DMS79 (cell line): ENCODE results near the gene SHC3.

ENCODE experiments used
- DNase-seq: peaks from one replicate; lab custom pipeline; 2025; lab: John Stamatoyannopoulos, UW

Gene SHC3

DNA sequence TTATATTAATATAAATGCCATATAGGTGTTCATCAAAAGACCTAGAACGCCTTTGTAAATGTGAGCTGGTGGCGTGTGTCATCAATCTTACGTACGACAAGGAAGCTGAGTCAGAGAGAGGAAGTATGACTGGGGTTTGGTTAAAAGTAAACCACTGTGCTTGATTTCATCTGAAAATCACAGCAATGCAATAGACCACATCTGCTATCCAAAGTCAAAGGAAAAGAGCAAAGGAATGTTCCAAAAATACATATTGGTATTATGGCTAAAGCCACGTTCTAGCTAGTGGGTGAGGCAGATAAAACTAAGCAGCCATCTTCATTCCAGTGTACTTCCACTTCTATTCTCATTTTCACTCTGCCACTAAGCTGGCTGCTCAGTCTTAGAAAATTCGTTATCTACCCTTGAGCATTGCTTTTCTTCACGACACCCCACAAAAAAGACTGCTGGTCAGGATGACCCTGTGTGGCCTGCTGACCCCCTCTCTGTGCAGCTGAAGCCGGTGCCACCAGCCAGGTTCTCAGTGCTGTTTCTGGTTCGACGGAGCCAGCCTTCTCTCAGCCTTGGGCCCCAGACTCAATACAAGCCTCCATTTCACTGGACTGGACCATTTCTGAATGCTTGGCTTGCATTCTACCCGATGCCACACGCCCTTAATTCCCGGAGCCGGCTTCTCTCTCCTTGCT lies 23.8 kb downstream of the SHC3 start:
- no peak for DNase-seq

DNA sequence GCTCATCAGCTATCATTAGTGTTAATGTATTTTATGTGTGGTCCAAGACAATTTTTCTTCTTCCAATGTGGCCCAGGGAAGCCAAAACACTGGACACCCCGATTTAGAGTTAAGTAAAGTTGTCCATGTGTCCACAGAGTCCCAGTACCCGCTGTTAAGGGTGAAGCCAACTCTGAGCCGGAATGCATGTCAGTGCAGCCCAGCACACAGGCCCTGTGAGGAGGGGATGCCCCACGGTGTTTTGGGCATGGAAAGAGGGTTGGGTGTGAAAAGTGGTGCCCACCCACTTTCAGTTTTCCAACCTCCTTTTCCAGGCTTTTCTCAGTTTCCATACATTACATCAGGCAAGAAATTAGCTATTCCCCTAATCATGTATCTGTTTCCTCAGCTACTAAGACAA lies 24.4 kb downstream of the SHC3 start:
- DNase-seq: no peak

DNA sequence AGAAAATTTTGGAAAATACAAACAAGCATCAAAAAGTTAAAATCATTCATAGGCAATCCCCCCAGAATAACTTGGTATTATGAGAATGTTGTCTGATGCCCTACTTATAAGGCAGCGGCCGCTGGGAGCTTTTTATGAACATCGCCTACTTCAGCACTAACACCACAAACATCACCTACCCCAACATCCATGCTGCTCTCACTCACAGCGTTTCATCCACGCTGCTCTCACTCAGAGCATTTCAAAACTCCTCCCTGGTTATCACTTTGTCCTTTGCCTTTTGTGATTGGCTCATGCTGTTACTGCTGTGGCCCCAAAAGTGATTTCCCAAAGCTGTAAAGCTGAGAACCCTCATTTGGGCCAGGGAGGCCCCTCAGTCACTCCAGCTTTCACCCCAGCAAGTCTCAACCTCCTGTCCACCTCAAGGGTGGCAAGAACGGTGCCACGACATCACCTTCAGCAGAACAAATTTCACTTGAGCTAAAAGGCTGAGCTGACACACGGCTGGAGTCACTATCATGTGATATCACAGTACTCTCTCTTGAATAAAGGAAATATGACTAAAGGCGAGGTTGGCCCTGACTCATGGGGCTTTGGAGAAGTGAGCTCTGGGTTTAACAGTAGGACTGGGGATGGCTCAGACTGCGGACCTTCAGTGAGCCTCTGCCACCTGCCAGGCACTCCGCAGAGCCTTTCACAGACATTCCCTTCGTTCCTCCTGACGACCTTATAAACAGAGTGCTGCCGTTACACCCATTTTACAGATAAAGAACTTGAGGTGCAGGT lies 25.2 kb downstream of the SHC3 start:
- no peak for DNase-seq

DNA sequence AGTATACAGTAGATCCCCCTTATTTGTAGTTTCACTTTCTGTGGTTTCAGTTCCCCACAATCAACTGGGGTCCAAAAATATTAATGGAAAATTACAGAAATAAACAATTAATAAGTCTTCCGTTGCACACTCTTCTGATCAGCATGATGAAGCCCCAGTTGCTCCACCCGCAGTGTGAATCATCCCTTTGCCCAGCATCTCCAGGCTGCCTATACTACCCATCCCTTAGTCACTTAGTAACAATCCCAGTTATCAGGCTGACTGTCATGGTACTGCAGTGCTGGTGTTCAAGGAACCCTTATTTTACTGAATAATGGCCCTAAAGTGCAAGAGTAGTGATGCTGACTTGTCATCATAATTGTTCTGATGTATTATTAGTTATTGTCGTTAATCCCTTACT lies 28.9 kb downstream of the SHC3 start:
- DNase-seq: no peak

DNA sequence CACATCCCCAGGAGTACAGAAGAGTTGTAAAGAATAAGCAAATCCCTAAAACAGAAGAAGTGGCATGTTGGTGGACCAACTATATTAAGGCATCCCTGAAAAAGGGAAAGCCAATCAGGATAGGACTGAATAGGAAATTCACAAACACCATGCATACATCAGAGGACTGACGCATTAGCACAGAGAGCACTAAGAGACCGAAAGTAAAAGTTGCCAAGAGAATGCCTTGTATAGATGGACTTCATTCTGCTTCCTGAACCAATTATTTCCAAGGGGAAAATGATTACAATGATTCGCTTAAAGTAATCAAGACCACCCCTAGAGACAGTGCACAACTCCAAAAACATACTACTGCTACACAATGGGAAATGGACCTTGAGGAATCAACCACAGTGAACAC lies 33.5 kb downstream of the SHC3 start:
- no peak for DNase-seq

DNA sequence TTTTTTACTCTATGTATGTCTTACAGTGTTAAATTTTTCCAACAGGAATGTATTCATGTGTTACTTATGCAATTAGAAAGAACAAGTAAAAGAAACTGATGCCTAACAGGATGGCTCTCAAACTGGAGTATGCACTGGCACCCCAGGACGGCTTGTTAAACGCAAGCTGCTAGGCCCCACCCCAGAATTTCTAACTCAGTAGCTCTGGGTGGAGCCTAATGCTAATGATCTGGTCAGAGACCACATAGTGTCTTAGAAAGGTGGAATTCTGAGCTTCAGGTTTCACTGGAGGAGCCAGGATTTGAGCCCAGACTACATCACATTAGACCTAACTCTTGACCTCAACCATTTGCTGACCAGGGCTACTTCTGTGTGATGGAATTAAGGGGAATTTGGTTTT lies 34.4 kb downstream of the SHC3 start:
- DNase-seq: no peak

DNA sequence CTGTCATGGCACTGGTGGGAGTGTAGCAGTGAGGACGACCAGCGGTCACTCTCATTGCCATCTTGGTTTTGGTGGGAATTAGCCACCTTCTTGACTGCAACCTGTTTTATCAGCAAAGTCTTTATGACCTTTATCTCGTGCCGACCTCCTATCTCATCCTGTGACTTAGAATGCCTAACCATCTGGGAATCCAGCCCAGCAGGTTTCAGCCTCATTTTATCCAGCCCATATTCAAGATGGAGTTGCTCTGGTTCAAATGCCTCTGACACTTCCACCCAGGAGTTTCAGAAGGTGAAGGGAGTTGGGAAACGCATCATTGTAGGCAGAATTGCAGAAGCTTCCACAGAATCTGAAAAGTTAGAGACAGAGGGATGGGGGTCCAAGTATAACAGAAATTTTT lies 35.4 kb downstream of the SHC3 start:
- DNase-seq: no peak

DNA sequence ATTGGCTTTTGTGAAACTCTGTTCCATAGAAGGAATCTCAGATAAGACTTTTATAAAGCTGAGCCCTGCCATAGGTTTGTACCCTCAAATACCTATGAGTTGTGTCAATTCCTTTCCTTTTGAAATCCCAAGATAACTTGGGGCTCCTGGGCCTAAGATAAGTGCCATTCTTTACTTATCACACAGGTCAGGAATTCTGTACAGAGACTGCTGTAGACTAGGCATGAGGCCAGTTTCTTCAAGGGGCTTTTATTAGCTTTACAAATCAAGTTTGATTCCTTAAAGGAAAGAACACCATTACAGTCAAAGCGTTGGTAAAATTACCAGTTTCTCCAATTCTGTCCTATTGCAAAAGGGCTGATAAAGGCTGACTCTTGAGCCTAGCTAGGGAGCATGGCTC lies 39.2 kb downstream of the SHC3 start:
- no peak for DNase-seq

DNA sequence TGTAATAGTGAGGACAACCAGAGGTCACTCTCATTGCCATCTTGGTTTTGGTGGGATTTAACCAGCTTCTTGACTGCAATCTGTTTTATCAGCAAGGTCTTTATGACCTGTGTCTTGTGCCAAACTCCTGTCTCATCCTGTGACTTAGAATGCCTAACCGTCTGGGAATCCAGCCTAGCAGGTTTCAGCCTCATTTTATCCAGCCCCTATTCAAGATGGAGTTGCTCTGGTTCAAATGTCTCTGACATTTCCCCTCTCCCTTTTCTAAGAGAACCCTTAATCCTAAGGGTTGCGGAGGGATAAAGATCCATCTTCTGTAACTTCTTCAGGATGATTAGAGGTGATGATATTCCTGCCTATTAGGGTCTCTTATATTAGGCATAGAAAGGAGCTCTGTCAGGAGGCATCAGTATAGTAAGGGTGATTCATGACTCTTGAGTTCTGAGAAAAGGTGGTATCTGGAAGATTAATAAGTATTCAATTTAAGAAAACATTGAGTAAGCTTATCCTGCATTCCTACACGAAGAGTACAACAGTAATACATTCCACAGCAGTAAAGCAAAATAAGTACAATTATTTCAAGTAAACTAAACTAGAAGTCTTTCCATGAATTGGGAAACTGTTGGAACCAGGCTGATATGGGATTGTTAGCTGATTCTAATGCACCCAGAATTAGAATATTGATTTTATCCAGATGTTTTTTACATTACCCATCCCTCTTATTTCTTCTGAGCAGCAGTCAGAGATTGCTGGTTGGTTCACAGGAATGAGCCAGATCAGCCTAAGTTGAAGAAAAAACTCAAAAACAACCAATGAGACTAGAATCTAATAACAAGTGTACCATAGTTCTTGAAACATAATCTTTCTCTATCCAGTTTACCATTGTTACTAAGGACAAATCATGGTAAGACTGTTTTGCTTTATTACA lies 39.9 kb downstream of the SHC3 start:
- no peak for DNase-seq

DNA sequence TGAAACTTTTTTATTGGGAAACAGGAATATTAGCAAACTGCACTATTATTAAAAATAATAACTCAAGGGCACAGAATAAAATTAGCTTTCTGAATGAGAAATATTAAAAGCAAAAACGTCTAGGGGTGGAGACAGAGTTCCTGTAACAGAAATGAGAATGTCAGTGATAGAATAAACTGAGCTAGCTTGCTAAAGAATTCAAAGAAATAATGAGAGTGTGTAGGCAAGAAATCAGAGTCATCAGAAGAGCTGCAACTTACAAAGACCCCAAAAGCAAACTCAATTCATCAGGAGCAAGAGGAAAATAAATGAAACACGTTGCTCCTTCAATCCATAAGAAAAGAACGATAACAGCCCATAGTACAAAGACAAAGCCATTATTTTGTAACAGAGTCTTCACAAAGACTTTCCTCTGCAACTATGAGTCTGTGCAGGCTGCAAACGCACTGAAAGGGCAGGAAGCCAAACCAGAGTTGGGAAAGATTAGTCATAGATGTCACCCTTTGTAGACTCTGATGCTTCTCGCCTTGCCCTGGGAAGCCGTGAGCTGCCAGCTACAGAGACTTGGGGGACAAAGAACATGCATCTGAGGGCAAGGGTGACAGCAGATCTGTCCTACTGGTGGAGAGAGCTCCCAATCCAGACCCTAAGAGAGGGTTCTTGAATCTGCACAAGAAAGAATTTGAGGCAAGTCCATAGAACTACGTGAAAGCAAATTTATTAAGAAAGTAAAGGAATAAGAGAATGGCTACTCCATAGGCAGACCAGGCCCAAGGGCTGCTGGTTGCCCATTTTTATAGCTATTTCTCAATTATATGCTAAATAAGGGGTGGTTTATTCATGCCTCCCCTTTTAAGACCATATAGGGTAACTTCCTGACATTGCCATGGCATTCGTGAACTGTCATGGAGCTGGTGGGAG lies 40.8 kb downstream of the SHC3 start:
- DNase-seq: no peak

DNA sequence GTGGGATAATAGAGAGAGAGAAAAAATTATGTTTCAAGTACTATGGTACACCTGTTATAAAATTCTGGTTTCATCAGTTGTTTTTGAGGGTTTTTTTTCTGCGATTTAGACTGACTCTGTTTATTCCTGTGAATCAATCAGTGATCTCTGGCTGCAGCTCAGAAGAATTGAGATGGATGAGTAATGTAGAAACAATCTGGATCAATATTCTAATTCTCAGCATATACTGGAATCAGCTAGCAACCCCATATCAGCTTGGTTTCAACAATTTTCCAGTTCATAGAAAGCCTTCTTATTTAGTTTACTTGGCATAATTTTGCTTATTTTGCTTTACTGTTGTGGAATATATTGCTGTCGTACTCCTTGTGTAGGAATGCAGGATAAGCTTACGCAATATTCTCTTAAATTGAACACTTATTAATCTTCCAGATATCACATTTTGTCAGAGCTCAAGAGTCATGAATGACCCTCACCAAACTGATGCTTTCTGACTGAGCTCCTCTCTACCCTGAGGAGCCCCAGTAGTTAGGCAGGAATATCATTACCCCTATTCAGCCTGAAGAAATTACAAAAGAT lies 42.9 kb downstream of the SHC3 start:
- no peak for DNase-seq

DNA sequence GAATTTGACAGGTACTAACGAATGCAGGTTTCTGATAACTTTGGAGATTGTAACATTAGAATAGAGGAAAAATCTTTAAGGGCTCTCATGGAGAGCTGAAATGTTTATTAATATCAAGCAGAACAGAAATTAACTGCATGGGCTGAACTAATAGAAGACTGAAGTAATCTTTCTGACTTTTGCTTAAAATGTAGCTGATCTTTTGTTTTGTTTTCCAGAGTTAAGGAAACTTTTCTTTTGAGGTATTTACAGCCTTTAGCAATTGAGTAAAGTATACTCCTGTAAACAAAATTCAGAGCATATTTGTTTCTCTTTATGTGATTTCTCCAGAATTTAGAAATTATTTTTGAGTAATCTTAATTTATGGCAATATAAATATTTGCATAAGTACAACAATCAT lies 43.9 kb downstream of the SHC3 start:
- no peak for DNase-seq

DNA sequence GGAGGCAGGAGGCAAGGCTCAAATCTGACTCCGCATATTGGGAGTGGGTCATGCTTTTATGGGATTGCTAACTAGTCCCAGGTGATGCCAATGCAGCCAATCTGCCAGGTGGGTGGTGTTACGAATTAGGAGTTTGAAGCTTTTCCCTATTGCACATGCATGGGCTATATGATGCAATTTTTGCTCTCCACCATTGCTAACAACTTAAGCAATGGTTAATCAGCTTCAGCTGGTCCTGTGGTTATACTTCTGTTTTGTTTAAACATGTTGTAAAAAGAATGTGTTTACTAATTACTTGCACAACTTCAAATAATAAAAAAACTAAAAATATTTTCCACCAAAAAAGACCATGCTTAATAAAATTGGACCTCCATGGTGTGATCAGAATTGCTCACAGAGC lies 55.7 kb downstream of the SHC3 start:
- no peak for DNase-seq

DNA sequence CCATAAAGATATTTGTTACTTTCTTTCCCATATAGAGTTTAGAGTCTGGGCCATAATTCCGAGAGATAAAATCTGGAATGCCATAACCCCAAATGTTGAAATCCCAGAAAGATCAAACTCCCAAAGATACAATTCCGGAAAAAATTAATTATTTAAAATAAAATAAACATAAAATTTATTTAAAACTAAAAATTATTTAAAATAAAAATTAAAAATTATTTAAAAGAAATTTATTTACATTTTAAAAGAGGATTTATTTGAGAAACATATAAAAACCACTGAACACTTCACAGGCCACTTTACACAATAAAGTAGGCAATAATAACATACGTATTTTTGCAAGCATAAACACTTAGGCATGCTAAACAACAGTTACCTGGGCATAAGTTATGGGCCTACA lies 57.9 kb downstream of the SHC3 start:
- no peak for DNase-seq

DNA sequence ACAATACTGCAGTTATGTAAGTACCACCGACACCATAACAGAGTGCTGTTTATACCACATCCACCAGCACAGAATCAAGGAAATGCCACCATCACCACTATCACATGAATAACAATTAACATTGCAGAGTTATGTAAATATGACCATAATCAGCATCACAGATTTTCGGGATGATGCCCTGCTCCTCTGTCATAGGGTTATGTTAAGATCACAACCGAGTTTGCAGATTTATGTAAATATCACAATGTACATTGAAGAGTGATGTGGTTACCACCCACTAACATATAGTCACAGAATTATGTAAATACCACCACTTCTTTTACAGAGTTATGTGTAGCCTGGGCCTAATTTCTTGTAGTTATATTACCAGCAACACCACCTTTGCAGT lies 61.8 kb downstream of the SHC3 start:
- no peak for DNase-seq

DNA sequence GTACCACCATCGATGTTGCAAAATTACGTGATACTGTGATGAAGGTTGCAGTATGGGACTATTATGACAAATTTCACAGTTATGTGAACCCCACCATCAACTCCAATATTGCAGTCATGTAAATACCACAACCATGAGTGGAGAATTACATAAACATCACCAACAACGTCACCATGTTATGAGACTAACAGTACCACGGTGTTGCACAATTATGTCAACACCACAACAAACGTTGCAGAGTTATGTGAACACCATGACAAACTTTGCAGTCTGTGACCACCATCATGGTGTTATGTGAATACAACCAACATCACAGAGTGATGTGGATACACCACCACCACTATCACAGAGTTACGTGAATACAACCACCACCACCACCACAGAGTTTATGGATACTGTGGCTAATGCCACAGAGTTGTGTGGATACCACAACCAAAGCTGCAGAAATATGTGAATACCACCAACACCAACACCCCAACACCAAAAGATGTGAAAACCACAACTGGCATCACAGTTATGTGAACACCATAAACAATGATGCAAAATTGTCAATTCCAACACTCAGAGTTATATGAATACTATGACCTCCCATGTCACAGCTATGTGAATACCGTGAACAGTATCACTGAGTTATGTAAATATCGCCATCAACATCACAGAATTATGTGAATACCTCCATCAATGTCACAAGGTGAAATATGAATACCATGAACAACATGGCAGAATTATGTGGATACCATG lies 62.4 kb downstream of the SHC3 start:
- DNase-seq: no peak

DNA sequence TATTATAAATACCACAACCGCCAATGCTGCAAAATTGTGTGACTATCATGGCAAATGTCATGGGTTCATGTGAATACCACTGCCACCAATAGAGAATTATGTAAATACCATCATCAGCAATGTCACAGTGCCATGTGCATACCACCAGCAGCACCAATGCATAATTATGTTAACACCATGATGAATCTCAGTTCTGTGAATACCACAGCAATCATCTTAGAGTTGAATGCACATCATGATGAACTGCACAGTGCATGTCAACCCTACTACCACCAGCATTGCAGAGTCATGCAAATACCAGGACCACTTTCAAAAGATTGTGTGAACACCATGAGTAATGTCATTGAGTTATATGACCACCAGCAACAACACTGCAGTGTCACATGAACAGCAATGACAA lies 63.2 kb downstream of the SHC3 start:
- DNase-seq: no peak

DNA sequence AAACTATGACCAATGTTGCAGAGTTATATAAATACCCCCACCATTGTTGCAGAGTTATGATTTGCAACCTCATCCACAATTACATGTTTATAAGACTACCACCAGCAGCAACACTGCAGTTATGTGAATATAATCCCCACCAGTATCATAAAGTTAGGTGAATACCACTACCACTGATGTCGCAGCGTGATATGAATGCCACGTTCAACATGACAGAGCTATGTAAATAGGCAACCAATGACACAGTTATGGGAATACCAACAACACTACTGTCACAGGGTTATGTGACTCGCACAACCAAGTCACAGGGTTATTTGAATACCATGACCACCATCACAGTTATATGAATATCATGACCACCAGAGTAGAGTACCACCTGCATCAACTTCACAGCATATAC lies 63.9 kb downstream of the SHC3 start:
- DNase-seq: no peak

DNA sequence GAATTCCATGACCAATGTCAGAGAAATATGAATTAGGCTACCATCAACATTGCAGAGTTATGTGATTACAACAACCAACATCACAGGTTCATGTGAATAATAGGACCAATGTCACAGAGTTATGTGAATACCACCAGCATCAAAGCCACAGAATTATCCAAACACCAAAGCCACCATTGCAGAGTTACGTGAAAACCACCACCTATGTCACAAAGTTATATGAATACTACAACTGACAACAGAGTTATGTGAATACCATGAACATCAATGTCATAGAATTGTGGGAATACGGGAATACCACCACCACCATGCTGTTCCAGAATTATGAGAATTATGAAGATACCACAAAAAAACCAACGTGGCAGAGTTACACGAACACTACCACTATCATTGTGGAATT lies 64.8 kb downstream of the SHC3 start:
- no peak for DNase-seq

DNA sequence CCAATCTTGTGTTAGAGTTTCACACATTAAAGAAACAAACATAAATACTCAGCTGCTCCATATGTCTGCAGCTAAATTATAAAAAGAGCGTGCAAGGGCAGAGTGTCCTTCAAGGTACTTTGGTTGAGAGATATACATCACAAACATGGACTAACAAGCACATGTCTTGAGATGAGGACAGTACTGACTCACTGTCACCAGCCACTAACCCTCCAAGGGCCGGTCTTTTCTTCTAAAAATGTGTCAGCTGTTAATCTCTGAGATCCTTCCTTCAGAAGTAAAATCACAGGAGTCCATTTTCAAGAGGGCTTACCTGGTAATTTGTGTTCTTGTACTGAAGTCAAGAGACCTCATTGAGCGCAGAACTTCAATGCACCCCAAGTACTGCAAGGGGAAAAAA lies 66.4 kb downstream of the SHC3 start:
- DNase-seq: no peak

DNA sequence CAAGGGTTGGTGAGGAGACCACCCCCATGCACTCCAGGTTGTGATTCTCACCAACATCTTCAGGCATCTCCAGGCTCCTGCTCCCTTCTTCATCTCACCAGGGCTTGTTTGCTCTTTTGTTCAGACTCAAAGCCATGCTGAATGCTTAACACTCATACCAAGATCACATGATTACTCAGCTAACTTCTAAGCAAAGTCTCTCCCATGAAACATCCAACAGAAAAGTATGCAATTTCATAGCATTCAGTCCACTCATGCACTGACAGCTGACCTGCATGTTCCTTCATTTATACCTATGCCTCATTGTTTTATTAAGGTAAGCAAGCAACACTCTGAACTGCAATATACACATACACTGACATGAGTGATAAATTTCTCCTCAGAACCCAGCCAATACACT lies 69.0 kb downstream of the SHC3 start:
- no peak for DNase-seq
